Osteocyte (in vitro differentiated cells): ENCODE data around the gene SIRT3. TPM values are rescaled to one million over a fixed set of nuclear protein-coding genes. Genes with fewer than 3 reads are reported as not detected.

ENCODE experiments used
- DNase-seq: peaks from one replicate; pipeline ENCODE4 v3.0.0; 2021; ENCODE audit warnings: mixed read lengths; ENCODE audit not compliant: unreplicated experiment; ENCODE audit errors: extremely low spot score
- H3K27ac Mint-ChIP-seq: one replicate; pipeline ENCODE4 v1.8.0; 2021; ENCODE audit warnings: mild to moderate bottlenecking, mixed read lengths; ENCODE audit not compliant: unreplicated experiment
- H3K27me3 Mint-ChIP-seq: one replicate; pipeline ENCODE4 v1.8.0; 2021; ENCODE audit warnings: mixed read lengths; ENCODE audit not compliant: unreplicated experiment
- H3K36me3 Mint-ChIP-seq: one replicate; pipeline ENCODE4 v1.8.0; 2021; ENCODE audit warnings: mixed read lengths; ENCODE audit not compliant: unreplicated experiment
- H3K4me1 Mint-ChIP-seq: one replicate; pipeline ENCODE4 v1.8.0; 2021; ENCODE audit warnings: mixed read lengths; ENCODE audit not compliant: unreplicated experiment
- H3K4me3 Mint-ChIP-seq: one replicate; pipeline ENCODE4 v1.8.0; 2021; ENCODE audit warnings: mild to moderate bottlenecking, moderate library complexity, mixed read lengths; ENCODE audit not compliant: unreplicated experiment
- H3K9me3 Mint-ChIP-seq: one replicate; pipeline ENCODE4 v1.8.0; 2021; ENCODE audit warnings: mixed read lengths; ENCODE audit not compliant: unreplicated experiment
- long read RNA-seq: library from polyadenylated mRNA; unstranded; transcript quantifications from one replicate; pipeline ENCODE4 v2.0.0, GENCODE V29; 2021
- total RNA-seq: library from RNA; stranded (reverse); gene quantifications from 2 replicates; pipeline ENCODE4 v1.2.1, GENCODE V29; 2021
- TF ChIP-seq, protein P1 (sequence below): fragments of 200-600 bp; sonication (generic); IDR thresholded peaks from 2 replicates; pipeline ENCODE4 v1.5.0; 2021; ENCODE audit warnings: antibody characterized with exemption, mild to moderate bottlenecking, moderate library complexity

Gene SIRT3
- total RNA-seq, result 23.2 and 25.7 TPM in 2 replicates
- long read RNA-seq, transcript SIRT3-214 (7 exons, 1,588 nt), result major isoform, 11 of 32 reads
- long read RNA-seq, partial matches to known transcripts, result 5 of 32 reads
- long read RNA-seq, other reads (novel, unspliced or antisense), result 15 of 32 reads

DNA sequence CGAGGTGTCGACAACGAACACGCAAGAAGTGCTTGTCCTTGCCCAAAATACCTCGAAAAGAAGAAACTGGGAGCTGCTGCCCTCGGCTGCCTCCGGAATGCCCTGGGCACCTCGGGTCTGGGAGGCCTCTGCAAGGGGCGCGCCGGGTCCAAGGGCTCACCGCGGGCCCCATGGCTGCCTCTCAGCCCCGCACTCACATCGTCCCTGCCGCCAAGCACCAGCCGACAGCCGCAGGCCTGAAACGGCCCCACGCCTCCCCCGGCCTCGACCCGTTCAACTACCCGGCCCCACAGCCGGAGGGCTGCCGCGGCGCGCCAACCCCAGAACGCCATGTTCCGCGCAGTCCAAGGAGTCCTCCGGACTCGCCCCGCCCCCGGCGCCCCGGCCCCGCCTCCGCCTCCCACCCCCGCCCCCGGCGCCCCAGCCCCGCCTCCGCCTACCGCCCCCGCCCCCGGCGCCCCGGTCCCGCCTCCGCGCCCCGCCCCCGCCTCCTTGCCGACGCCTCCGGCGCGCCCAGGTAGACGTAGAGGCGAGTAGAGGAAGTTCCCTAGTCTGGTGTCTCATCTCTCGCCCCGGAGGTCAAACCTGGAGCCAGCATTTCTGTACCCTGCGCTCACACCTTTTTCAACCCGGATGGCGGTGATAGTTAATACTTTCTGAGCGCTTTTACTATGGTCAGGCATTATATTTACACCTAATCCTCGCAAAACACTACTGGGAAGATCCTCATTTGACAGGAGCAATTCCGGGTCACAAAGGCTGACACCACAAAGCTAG, at the start of gene SIRT3:
TSS of gene SIRT3 (minus strand) at position 346 of the 777 bp plus-strand sequence. CDS start at position 332, 14 bp downstream.
- H3K9me3 Mint-ChIP-seq, result no peaks in the 10 kb centered on the region
- TF ChIP-seq, protein P1, sequence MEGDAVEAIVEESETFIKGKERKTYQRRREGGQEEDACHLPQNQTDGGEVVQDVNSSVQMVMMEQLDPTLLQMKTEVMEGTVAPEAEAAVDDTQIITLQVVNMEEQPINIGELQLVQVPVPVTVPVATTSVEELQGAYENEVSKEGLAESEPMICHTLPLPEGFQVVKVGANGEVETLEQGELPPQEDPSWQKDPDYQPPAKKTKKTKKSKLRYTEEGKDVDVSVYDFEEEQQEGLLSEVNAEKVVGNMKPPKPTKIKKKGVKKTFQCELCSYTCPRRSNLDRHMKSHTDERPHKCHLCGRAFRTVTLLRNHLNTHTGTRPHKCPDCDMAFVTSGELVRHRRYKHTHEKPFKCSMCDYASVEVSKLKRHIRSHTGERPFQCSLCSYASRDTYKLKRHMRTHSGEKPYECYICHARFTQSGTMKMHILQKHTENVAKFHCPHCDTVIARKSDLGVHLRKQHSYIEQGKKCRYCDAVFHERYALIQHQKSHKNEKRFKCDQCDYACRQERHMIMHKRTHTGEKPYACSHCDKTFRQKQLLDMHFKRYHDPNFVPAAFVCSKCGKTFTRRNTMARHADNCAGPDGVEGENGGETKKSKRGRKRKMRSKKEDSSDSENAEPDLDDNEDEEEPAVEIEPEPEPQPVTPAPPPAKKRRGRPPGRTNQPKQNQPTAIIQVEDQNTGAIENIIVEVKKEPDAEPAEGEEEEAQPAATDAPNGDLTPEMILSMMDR, result peak; percentile 7
- peaks cover 12% of the 10 kb centered on the region for H3K36me3 Mint-ChIP-seq
- peaks cover 27% of the 10 kb centered on the region for H3K4me1 Mint-ChIP-seq
- peak within 1 kb of the TSS; percentile 98 for H3K27ac Mint-ChIP-seq
- DNase-seq, result peak; percentile 91
- H3K27me3 Mint-ChIP-seq, result no peaks in the 10 kb centered on the region
- peak within 1 kb of the TSS; percentile 94 for H3K4me3 Mint-ChIP-seq

DNA sequence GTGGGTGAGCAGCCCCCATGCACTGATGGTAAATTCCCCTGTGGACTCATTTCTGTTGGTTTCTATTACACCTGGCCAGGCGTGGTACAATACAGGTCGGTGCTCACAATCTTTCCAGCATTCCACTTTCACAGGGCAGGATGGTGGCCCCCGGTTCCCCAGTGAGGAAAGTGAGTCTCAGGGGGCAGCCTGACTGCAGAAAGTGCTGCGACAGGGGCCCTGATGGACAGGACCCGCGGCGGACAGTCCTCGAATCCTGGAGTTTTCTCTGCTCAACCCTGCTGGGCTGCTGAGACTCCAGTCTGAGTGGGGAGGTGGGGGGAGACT, 49.7 kb upstream of the SIRT3 start:
- no peaks in the 10 kb centered on the region for H3K27me3 Mint-ChIP-seq
- no peak for DNase-seq
- no peaks in the 10 kb centered on the region for H3K36me3 Mint-ChIP-seq
- TF ChIP-seq, protein P1, result no peak
- no peak overlapping the region for H3K27ac Mint-ChIP-seq
- H3K9me3 Mint-ChIP-seq, result no peaks in the 10 kb centered on the region
- H3K4me1 Mint-ChIP-seq, result peaks cover 12% of the 10 kb centered on the region
- no peak overlapping the region for H3K4me3 Mint-ChIP-seq

DNA sequence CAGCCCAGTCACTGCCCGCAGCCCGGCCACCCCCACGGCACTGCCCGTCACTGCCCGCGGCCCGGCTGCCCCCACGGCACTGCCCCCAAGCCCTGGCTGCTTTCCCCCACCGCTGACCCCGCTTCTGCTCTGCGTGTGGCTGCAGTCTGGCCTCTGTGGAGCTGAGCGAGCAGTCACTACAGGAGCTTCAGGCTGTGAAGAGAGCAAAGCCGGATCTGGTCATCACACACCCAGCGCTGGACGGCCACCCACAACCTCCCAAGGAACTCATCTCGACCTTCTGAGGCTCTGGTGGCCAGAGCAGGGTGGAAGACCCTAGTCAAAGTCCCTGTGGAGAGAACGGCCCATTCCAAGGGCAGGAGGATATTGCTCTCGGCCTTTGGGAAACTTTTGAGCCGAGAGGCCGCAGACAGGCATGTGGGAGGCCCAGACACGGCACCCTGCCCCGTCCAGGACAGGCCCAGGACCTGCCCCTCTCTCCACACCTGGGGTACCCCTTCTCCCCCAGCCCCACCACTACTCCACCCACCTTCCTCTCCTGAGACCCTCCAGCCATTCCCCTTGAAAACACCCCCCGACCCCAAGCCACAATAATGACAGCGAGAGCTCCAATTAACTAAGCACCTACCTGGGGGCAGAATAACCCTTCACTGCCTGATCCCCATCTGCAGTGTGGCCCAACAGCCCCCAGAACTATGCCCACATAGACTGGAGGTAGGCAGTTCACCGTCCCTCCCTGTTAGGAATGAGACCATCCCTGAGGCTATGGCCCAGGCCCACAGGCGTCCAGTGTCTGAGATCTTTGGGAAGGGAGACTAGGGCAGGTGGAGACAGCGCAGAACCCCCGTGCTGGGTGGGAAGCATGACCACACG, 49.1 kb upstream of the SIRT3 start:
- H3K36me3 Mint-ChIP-seq, result no peaks in the 10 kb centered on the region
- H3K27ac Mint-ChIP-seq, result no peak overlapping the region
- no peak for DNase-seq
- H3K27me3 Mint-ChIP-seq, result no peaks in the 10 kb centered on the region
- TF ChIP-seq, protein P1, result no peak
- H3K4me3 Mint-ChIP-seq, result no peak overlapping the region
- no peaks in the 10 kb centered on the region for H3K9me3 Mint-ChIP-seq
- peaks cover 12% of the 10 kb centered on the region for H3K4me1 Mint-ChIP-seq

DNA sequence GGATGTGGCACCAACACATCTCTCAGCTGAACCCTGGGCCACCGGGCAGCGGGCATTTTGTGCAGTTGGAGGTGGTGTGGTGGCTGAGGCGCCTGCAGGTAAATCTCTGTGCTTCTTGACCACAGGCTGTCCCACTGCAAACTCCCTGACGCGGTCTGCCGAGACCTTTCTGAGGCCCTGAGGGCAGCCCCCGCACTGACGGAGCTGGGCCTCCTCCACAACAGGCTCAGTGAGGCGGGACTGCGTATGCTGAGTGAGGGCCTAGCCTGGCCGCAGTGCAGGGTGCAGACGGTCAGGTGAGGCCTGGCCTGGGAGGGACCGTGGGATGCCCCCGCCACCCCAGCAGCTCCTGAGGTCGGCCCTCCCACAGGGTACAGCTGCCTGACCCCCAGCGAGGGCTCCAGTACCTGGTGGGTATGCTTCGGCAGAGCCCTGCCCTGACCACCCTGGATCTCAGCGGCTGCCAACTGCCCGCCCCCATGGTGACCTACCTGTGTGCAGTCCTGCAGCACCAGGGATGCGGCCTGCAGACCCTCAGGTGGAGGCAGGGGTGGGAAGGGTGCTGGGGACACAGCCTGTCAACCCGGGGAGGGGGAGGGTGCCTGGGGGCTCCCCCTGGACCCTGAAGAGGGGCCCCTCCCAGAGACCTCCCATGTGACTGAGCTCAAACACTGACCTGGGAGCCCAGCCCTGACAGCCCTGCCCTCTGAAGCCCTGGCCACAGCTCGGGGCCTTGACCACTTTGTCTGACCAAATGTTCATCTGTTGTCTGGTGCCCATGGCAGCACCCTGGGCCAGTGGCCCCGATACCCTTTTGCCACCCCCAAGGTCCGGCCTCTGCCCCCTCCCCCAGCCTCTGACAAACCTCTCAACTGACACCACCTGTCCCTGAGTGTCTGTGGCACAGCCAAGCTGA, 48.2 kb upstream of the SIRT3 start:
- no peaks in the 10 kb centered on the region for H3K36me3 Mint-ChIP-seq
- H3K27ac Mint-ChIP-seq, result no peak overlapping the region
- H3K4me1 Mint-ChIP-seq, result peaks cover 9% of the 10 kb centered on the region
- H3K9me3 Mint-ChIP-seq, result no peaks in the 10 kb centered on the region
- DNase-seq, result no peak
- no peak overlapping the region for H3K4me3 Mint-ChIP-seq
- no peaks in the 10 kb centered on the region for H3K27me3 Mint-ChIP-seq
- TF ChIP-seq, protein P1, result no peak
